ACHN (cell line): ENCODE data around the gene AKAP6.

Experiments used
- DNase-seq: peaks from one replicate; pipeline ENCODE4 v3.0.0-alpha.2; 2015
- in situ Hi-C: cut with HindIII; loops from 2 replicates; pipeline ENCODE4 v1.10.0; 2017; ENCODE audit warnings: low sequenced_read_pairs, low pct_ligation_motif_present, low pct_unique_long_range_greater_than_20kb

AKAP6 gene

GRCh38 chr14:32720927-32721326 lies 391.8 kb downstream of the AKAP6 start:
- in situ Hi-C loops = no loop called here
- no peak for DNase-seq

GRCh38 chr14:32722631-32723183 lies 393.6 kb downstream of the AKAP6 start:
- in situ Hi-C loops = no loop called here
- no peak for DNase-seq

GRCh38 chr14:32724867-32725471 lies 395.9 kb downstream of the AKAP6 start:
- in situ Hi-C loops = no loop called here
- DNase-seq = peak; percentile 44

GRCh38 chr14:32726516-32726915 lies 397.4 kb downstream of the AKAP6 start:
- in situ Hi-C loops = no loop called here
- no peak for DNase-seq

GRCh38 chr14:32727832-32728231 lies 398.7 kb downstream of the AKAP6 start:
- in situ Hi-C loops = no loop called here
- DNase-seq = no peak

GRCh38 chr14:32728526-32728925 lies 399.4 kb downstream of the AKAP6 start:
- in situ Hi-C loops = no loop called here
- no peak for DNase-seq

GRCh38 chr14:32728976-32729375 lies 399.9 kb downstream of the AKAP6 start:
- DNase-seq = no peak

GRCh38 chr14:32731249-32731648 lies 402.2 kb downstream of the AKAP6 start:
- in situ Hi-C loops = no loop called here
- no peak for DNase-seq

More at GRCh38 chr14:32728976-32729375, 399.9 kb downstream of the AKAP6 start:
- in situ Hi-C loops = no loop called here

- in situ Hi-C loops = no loop called here
- DNase-seq = no peak
Observed at GRCh38 chr14:32733015-32733414, 403.9 kb downstream of the AKAP6 start.

GRCh38 chr14:32734261-32734660 lies 405.2 kb downstream of the AKAP6 start:
- in situ Hi-C loops = no loop called here

GRCh38 chr14:32737621-32738020 lies 408.5 kb downstream of the AKAP6 start:
- in situ Hi-C loops = no loop called here
- no peak for DNase-seq

More at GRCh38 chr14:32734261-32734660, 405.2 kb downstream of the AKAP6 start:
- no peak for DNase-seq

GRCh38 chr14:32738206-32738871 lies 409.2 kb downstream of the AKAP6 start:
- in situ Hi-C loops = no loop called here
- no peak for DNase-seq

- in situ Hi-C loops = no loop called here
- no peak for DNase-seq
Observed at GRCh38 chr14:32744811-32745445, 415.8 kb downstream of the AKAP6 start.

- DNase-seq = no peak
- in situ Hi-C loops = no loop called here
Observed at GRCh38 chr14:32754209-32754608, 425.1 kb downstream of the AKAP6 start.

GRCh38 chr14:32756173-32756572 lies 427.1 kb downstream of the AKAP6 start:
- DNase-seq = no peak
- in situ Hi-C loops = no loop called here

- in situ Hi-C loops = no loop called here
- DNase-seq = no peak
Observed at GRCh38 chr14:32756775-32757174, 427.7 kb downstream of the AKAP6 start.

GRCh38 chr14:32757568-32757967 lies 428.5 kb downstream of the AKAP6 start:
- in situ Hi-C loops = no loop called here
- no peak for DNase-seq

GRCh38 chr14:32761381-32761968 lies 432.4 kb downstream of the AKAP6 start:
- in situ Hi-C loops = no loop called here

GRCh38 chr14:32762886-32763285 lies 433.8 kb downstream of the AKAP6 start:
- in situ Hi-C loops = no loop called here
- no peak for DNase-seq

More at GRCh38 chr14:32761381-32761968, 432.4 kb downstream of the AKAP6 start:
- DNase-seq = no peak
